H1 (cell line): ENCODE measurements around the gene PLD6. TPM values are rescaled to one million over a fixed set of nuclear protein-coding genes. Genes with fewer than 3 reads are reported as not detected.

Experiments used
- CTCF ChIA-PET: fragments of 300-600 bp; sonication (Branson Sonifier 250); formaldehyde crosslinking; loops from one replicate; lab custom pipeline; 2021; ENCODE audit not compliant: partially characterized antibody; lab: Charles Lee
- POLR2A ChIA-PET: fragments of 300-600 bp; sonication (Branson Sonifier 250); formaldehyde crosslinking; loops from one replicate; lab custom pipeline; 2021; ENCODE audit warnings: inconsistent platforms; ENCODE audit not compliant: partially characterized antibody; lab: Charles Lee
- DNase-seq, 2 experiments: peaks; one replicate each; pipeline versions ENCODE4 v3.0.0 to v3.0.0-alpha.2; 2010 to 2022; ENCODE audit warnings: low spot score in 2 of 2, low read depth in 1 of 2, mixed read lengths in 1 of 2
- FAIRE-seq: peaks from 2 replicates; lab custom pipeline; 2011; peaks lifted over from hg19 to GRCh38; lab: Jason Lieb, UNC
- H2AFZ ChIP-seq: 2 replicates; pipeline ENCODE4 v1.8.1; 2012; ENCODE audit warnings: low read length, inconsistent platforms
- H2AK5ac ChIP-seq: 2 replicates; pipeline ENCODE4 v1.6.1; 2013; ENCODE audit warnings: low read depth, low read length
- H2BK120ac ChIP-seq: replicated peaks from 2 replicates; pipeline ENCODE3; 2013; ENCODE audit warnings: low read depth, low read length, inconsistent platforms
- H2BK12ac ChIP-seq: 2 replicates; pipeline ENCODE4 v1.6.1; 2013; ENCODE audit warnings: low read depth, low read length
- H2BK15ac ChIP-seq: 2 replicates; pipeline ENCODE4 v1.6.1; 2013; ENCODE audit warnings: low read length
- H2BK20ac ChIP-seq: 2 replicates; pipeline ENCODE4 v1.6.1; 2013; ENCODE audit warnings: low read length
- H2BK5ac ChIP-seq: 2 replicates; pipeline ENCODE4 v1.6.1; 2013; ENCODE audit warnings: low read depth, low read length
- H3K14ac ChIP-seq: 2 replicates; pipeline ENCODE4 v1.6.1; 2013; ENCODE audit warnings: inconsistent platforms; ENCODE audit not compliant: insufficient read length
- H3K18ac ChIP-seq: 2 replicates; pipeline ENCODE4 v1.6.1; 2013; ENCODE audit warnings: low read length; ENCODE audit errors: extremely low read depth
- H3K23ac ChIP-seq: 2 replicates; pipeline ENCODE4 v1.6.1; 2013; ENCODE audit warnings: inconsistent platforms; ENCODE audit not compliant: insufficient read length
- H3K23me2 ChIP-seq: 2 replicates; pipeline ENCODE4 v1.6.1; 2013; ENCODE audit warnings: low read depth, low read length
- H3K27ac ChIP-seq: 2 replicates; pipeline ENCODE4 v1.6.1; 2011; ENCODE audit warnings: low read depth, low read length, inconsistent platforms
- H3K27me3 ChIP-seq, 4 experiments: replicated peaks in 1 of 4; 1 replicate in 1 of 4; 2 replicates in 3 of 4; pipeline versions ENCODE4 v1.6.1 to v1.8.1; 2011 to 2013; ENCODE audit warnings: low read length in 3 of 4, mild to moderate bottlenecking in 3 of 4, inconsistent platforms in 2 of 4, mixed read lengths in 2 of 4, moderate library complexity in 1 of 4; ENCODE audit not compliant: control insufficient read depth in 3 of 4, insufficient read depth in 3 of 4; ENCODE audit errors: extremely low read depth in 1 of 4
- H3K36me3 ChIP-seq, 4 experiments: 2 replicates each; pipeline versions ENCODE4 v1.6.1 to v1.8.1; 2011 to 2013; ENCODE audit warnings: mild to moderate bottlenecking in 4 of 4, low read length in 3 of 4, moderate library complexity in 2 of 4, control low read depth in 1 of 4, inconsistent platforms in 1 of 4; ENCODE audit not compliant: insufficient read depth in 4 of 4, control insufficient read depth in 2 of 4
- H3K4ac ChIP-seq: replicated peaks from 2 replicates; pipeline ENCODE3; 2013; ENCODE audit warnings: low read length, low read depth, mixed read lengths, inconsistent platforms; ENCODE audit not compliant: insufficient read length
- H3K4me1 ChIP-seq, 4 experiments: replicated peaks in 1 of 4; 1 replicate in 1 of 4; 2 replicates in 3 of 4; pipeline versions ENCODE4 v1.6.1 to v1.8.1; 2011 to 2013; ENCODE audit warnings: low read length in 3 of 4, inconsistent platforms in 2 of 4, mixed read lengths in 1 of 4; ENCODE audit not compliant: insufficient read depth in 4 of 4, control insufficient read depth in 3 of 4
- H3K4me2 ChIP-seq, 2 experiments: 2 replicates each; pipeline versions ENCODE4 v1.6.1 to v1.8.1; 2011 to 2013; ENCODE audit warnings: low read depth in 2 of 2, low read length in 2 of 2, control low read depth in 1 of 2, inconsistent platforms in 1 of 2, mild to moderate bottlenecking in 1 of 2; ENCODE audit not compliant: insufficient read depth in 1 of 2
- H3K4me3 ChIP-seq, 4 experiments: fragments of 200-600, 300-600 bp in 1 of 4; sonication (generic), shearing (Covaris generic), sonication (Bioruptor Twin) in 1 of 4; 2 replicates each; pipeline versions ENCODE4 v1.5.1 to v1.8.1; 2011 to 2016; ENCODE audit warnings: low read length in 4 of 4, low read depth in 3 of 4, control low read depth in 2 of 4, inconsistent platforms in 2 of 4, mild to moderate bottlenecking in 2 of 4, mixed read lengths in 1 of 4, moderate library complexity in 1 of 4; ENCODE audit not compliant: insufficient read depth in 2 of 4; ENCODE audit errors: extremely low read depth in 1 of 4
- H3K56ac ChIP-seq: replicated peaks from 2 replicates; pipeline ENCODE3; 2013; ENCODE audit warnings: low read depth, mild to moderate bottlenecking, mixed read lengths, low read length, inconsistent platforms; ENCODE audit not compliant: insufficient read length
- H3K79me1 ChIP-seq: 2 replicates; pipeline ENCODE4 v1.6.1; 2013; ENCODE audit warnings: low read depth, low read length, control low read depth
- H3K79me2 ChIP-seq, 2 experiments: 2 replicates each; pipeline versions ENCODE4 v1.6.1 to v1.8.1; 2012 to 2013; ENCODE audit warnings: low read length in 2 of 2, mild to moderate bottlenecking in 2 of 2, inconsistent platforms in 1 of 2; ENCODE audit not compliant: insufficient read depth in 2 of 2, control insufficient read depth in 1 of 2
- H3K9ac ChIP-seq, 4 experiments: replicated peaks in 1 of 4; 1 replicate in 1 of 4; 2 replicates in 3 of 4; pipeline versions ENCODE4 v1.6.1 to v1.8.1; 2011 to 2013; ENCODE audit warnings: low read depth in 3 of 4, low read length in 3 of 4, control low read depth in 2 of 4, mild to moderate bottlenecking in 2 of 4, moderate library complexity in 2 of 4, inconsistent platforms in 1 of 4; ENCODE audit errors: extremely low read depth in 1 of 4
- H3K9me3 ChIP-seq, 2 experiments: 2 replicates each; pipeline versions ENCODE4 v1.6.1 to v1.8.1; 2012 to 2013; ENCODE audit warnings: mild to moderate bottlenecking in 2 of 2, moderate library complexity in 2 of 2, control low read depth in 1 of 2, inconsistent platforms in 1 of 2, low read depth in 1 of 2, low read length in 1 of 2, mixed read lengths in 1 of 2; ENCODE audit not compliant: insufficient read depth in 2 of 2
- H4K20me1 ChIP-seq, 2 experiments: replicated peaks in 1 of 2; 2 replicates each; pipeline versions ENCODE3 to v1.8.1; 2011 to 2013; ENCODE audit warnings: inconsistent platforms in 2 of 2, low read length in 2 of 2, mild to moderate bottlenecking in 1 of 2; ENCODE audit not compliant: insufficient read depth in 2 of 2, control insufficient read depth in 1 of 2
- H4K5ac ChIP-seq: 2 replicates; pipeline ENCODE4 v1.6.1; 2013; ENCODE audit warnings: low read length, low read depth, mixed read lengths, inconsistent platforms; ENCODE audit not compliant: insufficient read length
- H4K8ac ChIP-seq: 2 replicates; pipeline ENCODE4 v1.8.0; 2013; ENCODE audit warnings: mild to moderate bottlenecking, moderate library complexity, low read length, inconsistent platforms; ENCODE audit not compliant: insufficient read depth; ENCODE audit errors: extremely low read depth
- H4K91ac ChIP-seq: replicated peaks from 2 replicates; pipeline ENCODE3; 2013; ENCODE audit warnings: low read length, mixed read lengths, inconsistent platforms; ENCODE audit not compliant: insufficient read length
- WGBS, 2 experiments: shearing (Covaris generic) in 1 of 2; methylation state at CpG; one replicate each; pipeline versions ENCODE4 v1.1.6 to v1.1.7; 2013 to 2015; ENCODE audit warnings: low lambda C conversion rate in 2 of 2, mixed read lengths in 2 of 2, inconsistent platforms in 1 of 2, low coverage in 1 of 2, missing lambda C conversion rate in 1 of 2; ENCODE audit not compliant: insufficient replicate concordance in 2 of 2, insufficient coverage in 1 of 2, insufficient read length in 1 of 2; ENCODE audit errors: extremely low coverage in 1 of 2, missing lambda C conversion rate in 1 of 2; 5-methylcytosine and 5-hydroxymethylcytosine counted together
- polyA plus RNA-seq, 7 experiments: library from polyadenylated mRNA; depleted of rRNA in 3 of 7; stranded (reverse) in 5 of 7; unstranded in 2 of 7; fragments of >200 nt in 5 of 7; fragments of 200-250 nt in 2 of 7; gene quantifications; 1 replicate in 5 of 7; 2 replicates in 1 of 7; 4 replicates in 1 of 7; pipeline versions ENCODE4 v1.2.1 to v1.2.3, GENCODE V29; 2011 to 2013; ENCODE audit warnings: missing spikeins in 2 of 7, mixed read lengths in 2 of 7
- total RNA-seq: library from RNA; stranded (reverse); fragmentation: NEBNext Ultra II Directional; extraction: Animal tissue kit (Norgen Biotek cat#: 25700); gene quantifications from 2 replicates; pipeline ENCODE4 v1.2.1, GENCODE V29; 2021

The PLD6 gene
- total and polyA plus RNA-seq, 2 of the 8 experiments (the other 6 are each of a cell fraction or from before 2014, with no cell fraction given) = 0.20 to 0.22 TPM

- Histone ChIP-seq H3K36me3 (peaks cover 3 to 14% (median 10%) of the 10 kb centered on the region in 4 experiments; a peak in 7 of 8 replicates), H3K79me2 (no peaks in the 10 kb centered on the region), H4K8ac (no peak overlapping the region), H3K4ac (no peak overlapping the region), H3K4me2 (no peak overlapping the region), H3K4me3 (no peak overlapping the region), H3K23ac (no peak overlapping the region), H2BK20ac (no peak overlapping the region), H2BK120ac (no peak overlapping the region), H4K5ac (no peak overlapping the region), H3K56ac (no peak overlapping the region), H3K27ac (no peak overlapping the region), H3K4me1 (no peaks in the 10 kb centered on the region), H2AK5ac (no peak overlapping the region), H3K23me2 (no peaks in the 10 kb centered on the region), H3K79me1 (no peaks in the 10 kb centered on the region), H3K9me3 (no peaks in the 10 kb centered on the region), H3K9ac (no peak overlapping the region), H2BK12ac (no peak overlapping the region), H3K27me3 (no peaks in the 10 kb centered on the region; a peak in 1 of 7 replicates), H3K18ac (no peak overlapping the region), H3K14ac (no peak overlapping the region), H4K91ac (no peak overlapping the region), H2BK15ac (no peak overlapping the region), H4K20me1 (peaks cover 0 to 6% of the 10 kb centered on the region in 2 experiments), H2BK5ac (no peak overlapping the region), H2AFZ (no peak overlapping the region)
- POLR2A ChIA-PET = no interaction called here
- DNase-seq = no peak
- FAIRE-seq = no peak
- CTCF ChIA-PET = interaction anchor here (0.5 to 2.9 kb wide), 4 partner anchors 14 to 491 kb away, joined by 3 to 16 read pairs (median 6); no protein-coding TSS in a partner anchor
- WGBS, 2 experiments = 85% methylated on average over 9 of the region's 9 CpGs; no CpG with 5 or more reads in 1 of the 2 experiments
These were observed 35.7 kb downstream of the PLD6 start for GRCh38 chr17:17170346-17170985.
